HEK293 (cell line): ENCODE data around the gene PDZD8.

Experiments used
- CTCF ChIA-PET: fragments of 350-600 bp; formaldehyde crosslinking; extraction: SDS; loops from one replicate; lab custom pipeline; 2021; ENCODE audit warnings: antibody characterized with exemption; lab: Yijun Ruan, JAX
- POLR2A ChIA-PET: fragments of 300-600 bp; formaldehyde crosslinking; extraction: SDS; loops from one replicate; lab custom pipeline; 2020; ENCODE audit warnings: antibody characterized with exemption, inconsistent platforms; lab: Yijun Ruan, JAX
- H3K27ac ChIP-seq: fragments of 200-500 bp; sonication (Bioruptor generic); 2 replicates; pipeline ENCODE4 v1.5.1; 2014; ENCODE audit warnings: low read depth, low read length, control low read depth, inconsistent platforms; ENCODE audit errors: extremely low read depth
- H3K36me3 ChIP-seq, 2 experiments: fragments of 200-500 bp in 1 of 2; sonication (Bioruptor generic) in 1 of 2; 1 replicate in 1 of 2; 2 replicates in 1 of 2; pipeline ENCODE4 v1.5.1; 2014 to 2017; ENCODE audit warnings: inconsistent platforms in 2 of 2, low read length in 2 of 2; ENCODE audit not compliant: control insufficient read depth in 2 of 2, insufficient read depth in 1 of 2
- H3K4me1 ChIP-seq: fragments of 200-500 bp; sonication (Bioruptor generic); 2 replicates; pipeline ENCODE4 v1.5.1; 2014; ENCODE audit warnings: mild to moderate bottlenecking, low read length, inconsistent platforms; ENCODE audit not compliant: control insufficient read depth, insufficient read depth
- H3K4me3 ChIP-seq: 2 replicates; pipeline ENCODE4 v1.5.1; 2011; ENCODE audit warnings: low read depth, mild to moderate bottlenecking, control low read depth, low read length, moderate library complexity
- H3K9me3 ChIP-seq: fragments of 200-500 bp; sonication (Bioruptor generic); 2 replicates; pipeline ENCODE4 v1.5.1; 2014; ENCODE audit warnings: low read depth, low read length, inconsistent platforms; ENCODE audit not compliant: control insufficient read depth, insufficient read depth
- GLI2 ChIP-seq: fragments of 450-650 bp; formaldehyde crosslinking; IDR thresholded peaks from 2 replicates; pipeline ENCODE4; 2017; ENCODE audit warnings: missing biosample characterization, missing genetic modification characterization, low read depth, borderline replicate concordance
- TRIM28 ChIP-seq: IDR thresholded peaks from 2 replicates; pipeline ENCODE4 v1.6.1; 2011; ENCODE audit warnings: low read length, control low read depth, borderline replicate concordance
- WT1 ChIP-seq: fragments of 450-650 bp; formaldehyde crosslinking; IDR thresholded peaks from 2 replicates; pipeline ENCODE4 v1.5.1; 2016; ENCODE audit warnings: missing biosample characterization, missing genetic modification characterization
- ZBTB8A ChIP-seq: fragments of 450-650 bp; formaldehyde crosslinking; IDR thresholded peaks from 2 replicates; pipeline ENCODE4 v1.5.1; 2016; ENCODE audit warnings: missing biosample characterization, missing genetic modification characterization
- ZEB2 ChIP-seq: fragments of 450-650 bp; formaldehyde crosslinking; IDR thresholded peaks from 2 replicates; pipeline ENCODE4 v1.5.1; 2016; ENCODE audit warnings: missing biosample characterization, missing genetic modification characterization
- ZFP69B ChIP-seq: fragments of 450-650 bp; formaldehyde crosslinking; IDR thresholded peaks from 2 replicates; pipeline ENCODE4 v1.5.1; 2016; ENCODE audit warnings: missing biosample characterization, missing genetic modification characterization
- ZNF184 ChIP-seq: fragments of 450-650 bp; IDR thresholded peaks from 2 replicates; pipeline ENCODE4 v1.5.1; 2018; ENCODE audit warnings: missing biosample characterization, mild to moderate bottlenecking, missing genetic modification characterization
- ZNF19 ChIP-seq: fragments of 450-650 bp; formaldehyde crosslinking; IDR thresholded peaks from 2 replicates; pipeline ENCODE4; 2016; ENCODE audit warnings: missing biosample characterization, missing genetic modification characterization, low read depth
- ZNF394 ChIP-seq: fragments of 450-650 bp; formaldehyde crosslinking; IDR thresholded peaks from 2 replicates; pipeline ENCODE4 v1.5.1; 2016; ENCODE audit warnings: missing biosample characterization, missing genetic modification characterization, mild to moderate bottlenecking, moderate library complexity, borderline replicate concordance
- ZNF624 ChIP-seq: fragments of 450-650 bp; formaldehyde crosslinking; IDR thresholded peaks from 2 replicates; pipeline ENCODE4 v1.5.1; 2017; ENCODE audit warnings: missing biosample characterization, missing genetic modification characterization
- ZNF629 ChIP-seq: fragments of 450-650 bp; formaldehyde crosslinking; IDR thresholded peaks from 2 replicates; pipeline ENCODE4 v1.5.1; 2017; ENCODE audit warnings: missing biosample characterization, missing genetic modification characterization
- ZNF776 ChIP-seq: fragments of 450-650 bp; formaldehyde crosslinking; IDR thresholded peaks from 2 replicates; pipeline ENCODE4 v1.5.0; 2017; ENCODE audit warnings: missing biosample characterization, missing genetic modification characterization, borderline replicate concordance
- ZSCAN30 ChIP-seq: fragments of 450-650 bp; IDR thresholded peaks from 2 replicates; pipeline ENCODE4 v1.5.1; 2018; ENCODE audit warnings: missing biosample characterization, mild to moderate bottlenecking, missing genetic modification characterization, moderate library complexity
- TF ChIP-seq, protein P1 (sequence below): fragments of 450-650 bp; formaldehyde crosslinking; IDR thresholded peaks from 2 replicates; pipeline ENCODE4 v1.5.0; 2017; ENCODE audit warnings: missing biosample characterization, missing genetic modification characterization, borderline replicate concordance
- TF ChIP-seq, protein P2 (sequence below): fragments of 450-650 bp; IDR thresholded peaks from 2 replicates; pipeline ENCODE4 v1.5.1; 2018; ENCODE audit warnings: missing biosample characterization, mild to moderate bottlenecking, missing genetic modification characterization
- TF ChIP-seq, protein P3 (sequence below): fragments of 450-650 bp; formaldehyde crosslinking; IDR thresholded peaks from 2 replicates; pipeline ENCODE4 v1.5.1; 2016; ENCODE audit warnings: missing biosample characterization, missing genetic modification characterization, low read depth
- TF ChIP-seq, protein P4 (sequence below): fragments of 450-650 bp; formaldehyde crosslinking; IDR thresholded peaks from 2 replicates; pipeline ENCODE4 v1.5.1; 2016; ENCODE audit warnings: missing biosample characterization, missing genetic modification characterization
- TF ChIP-seq, protein P5 (sequence below): fragments of 450-650 bp; formaldehyde crosslinking; IDR thresholded peaks from 2 replicates; pipeline ENCODE4 v1.5.1; 2017; ENCODE audit warnings: missing biosample characterization, missing genetic modification characterization

Gene PDZD8

DNA sequence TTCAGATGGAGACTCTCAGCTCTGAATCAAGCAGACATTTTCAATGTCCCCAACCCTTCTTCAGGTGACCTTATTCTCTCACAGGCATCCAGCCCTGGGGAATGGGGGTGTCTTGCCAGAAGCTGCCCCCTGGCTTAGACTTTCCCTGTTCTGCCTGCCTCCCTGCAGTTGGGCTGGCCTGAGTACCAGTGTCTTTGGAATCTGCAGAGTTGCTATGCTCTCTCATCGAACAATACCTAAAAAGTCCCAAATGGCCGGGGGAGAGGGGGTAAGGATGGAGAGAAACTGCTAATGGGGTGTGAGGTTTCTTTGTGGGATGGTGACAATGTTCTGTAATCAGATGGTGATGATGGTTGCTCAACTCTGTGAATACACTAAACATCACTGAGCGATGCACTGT, 113.7 kb downstream of the PDZD8 start:
- POLR2A ChIA-PET: interaction anchor here (1.1 kb wide), 1 partner anchor 9 kb away, joined by 12 read pairs; no protein-coding TSS in a partner anchor
- Histone ChIP-seq H3K4me1 (no peaks in the 10 kb centered on the region), H3K36me3 (no peaks in the 10 kb centered on the region), H3K4me3 (no peak overlapping the region), H3K9me3 (no peaks in the 10 kb centered on the region), H3K27ac (no peak overlapping the region)
- CTCF ChIA-PET: interaction anchor here (2.1 kb wide), 1 partner anchor 45 kb away, joined by 4 read pairs; no protein-coding TSS in a partner anchor
- TF ChIP-seq ZNF394 (tag by site-specific recombination) (no peak), ZNF19 (tag by site-specific recombination) (no peak), ZEB2 (no peak), ZNF629 (no peak), ZBTB8A (tag by site-specific recombination) (no peak), WT1 (no peak), ZNF624 (no peak), TRIM28 (no peak), GLI2 (tag by site-specific recombination) (no peak), ZFP69B (no peak), ZNF184 (tag by site-specific recombination) (no peak), ZSCAN30 (tag by site-specific recombination) (no peak), ZNF776 (tag by site-specific recombination) (no peak)
- TF ChIP-seq, protein P1, sequence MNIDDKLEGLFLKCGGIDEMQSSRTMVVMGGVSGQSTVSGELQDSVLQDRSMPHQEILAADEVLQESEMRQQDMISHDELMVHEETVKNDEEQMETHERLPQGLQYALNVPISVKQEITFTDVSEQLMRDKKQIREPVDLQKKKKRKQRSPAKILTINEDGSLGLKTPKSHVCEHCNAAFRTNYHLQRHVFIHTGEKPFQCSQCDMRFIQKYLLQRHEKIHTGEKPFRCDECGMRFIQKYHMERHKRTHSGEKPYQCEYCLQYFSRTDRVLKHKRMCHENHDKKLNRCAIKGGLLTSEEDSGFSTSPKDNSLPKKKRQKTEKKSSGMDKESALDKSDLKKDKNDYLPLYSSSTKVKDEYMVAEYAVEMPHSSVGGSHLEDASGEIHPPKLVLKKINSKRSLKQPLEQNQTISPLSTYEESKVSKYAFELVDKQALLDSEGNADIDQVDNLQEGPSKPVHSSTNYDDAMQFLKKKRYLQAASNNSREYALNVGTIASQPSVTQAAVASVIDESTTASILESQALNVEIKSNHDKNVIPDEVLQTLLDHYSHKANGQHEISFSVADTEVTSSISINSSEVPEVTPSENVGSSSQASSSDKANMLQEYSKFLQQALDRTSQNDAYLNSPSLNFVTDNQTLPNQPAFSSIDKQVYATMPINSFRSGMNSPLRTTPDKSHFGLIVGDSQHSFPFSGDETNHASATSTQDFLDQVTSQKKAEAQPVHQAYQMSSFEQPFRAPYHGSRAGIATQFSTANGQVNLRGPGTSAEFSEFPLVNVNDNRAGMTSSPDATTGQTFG (tag by site-specific recombination): no peak
- TF ChIP-seq, protein P2, sequence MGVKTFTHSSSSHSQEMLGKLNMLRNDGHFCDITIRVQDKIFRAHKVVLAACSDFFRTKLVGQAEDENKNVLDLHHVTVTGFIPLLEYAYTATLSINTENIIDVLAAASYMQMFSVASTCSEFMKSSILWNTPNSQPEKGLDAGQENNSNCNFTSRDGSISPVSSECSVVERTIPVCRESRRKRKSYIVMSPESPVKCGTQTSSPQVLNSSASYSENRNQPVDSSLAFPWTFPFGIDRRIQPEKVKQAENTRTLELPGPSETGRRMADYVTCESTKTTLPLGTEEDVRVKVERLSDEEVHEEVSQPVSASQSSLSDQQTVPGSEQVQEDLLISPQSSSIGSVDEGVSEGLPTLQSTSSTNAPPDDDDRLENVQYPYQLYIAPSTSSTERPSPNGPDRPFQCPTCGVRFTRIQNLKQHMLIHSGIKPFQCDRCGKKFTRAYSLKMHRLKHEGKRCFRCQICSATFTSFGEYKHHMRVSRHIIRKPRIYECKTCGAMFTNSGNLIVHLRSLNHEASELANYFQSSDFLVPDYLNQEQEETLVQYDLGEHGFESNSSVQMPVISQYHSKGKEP: no peak
- TF ChIP-seq, protein P3, sequence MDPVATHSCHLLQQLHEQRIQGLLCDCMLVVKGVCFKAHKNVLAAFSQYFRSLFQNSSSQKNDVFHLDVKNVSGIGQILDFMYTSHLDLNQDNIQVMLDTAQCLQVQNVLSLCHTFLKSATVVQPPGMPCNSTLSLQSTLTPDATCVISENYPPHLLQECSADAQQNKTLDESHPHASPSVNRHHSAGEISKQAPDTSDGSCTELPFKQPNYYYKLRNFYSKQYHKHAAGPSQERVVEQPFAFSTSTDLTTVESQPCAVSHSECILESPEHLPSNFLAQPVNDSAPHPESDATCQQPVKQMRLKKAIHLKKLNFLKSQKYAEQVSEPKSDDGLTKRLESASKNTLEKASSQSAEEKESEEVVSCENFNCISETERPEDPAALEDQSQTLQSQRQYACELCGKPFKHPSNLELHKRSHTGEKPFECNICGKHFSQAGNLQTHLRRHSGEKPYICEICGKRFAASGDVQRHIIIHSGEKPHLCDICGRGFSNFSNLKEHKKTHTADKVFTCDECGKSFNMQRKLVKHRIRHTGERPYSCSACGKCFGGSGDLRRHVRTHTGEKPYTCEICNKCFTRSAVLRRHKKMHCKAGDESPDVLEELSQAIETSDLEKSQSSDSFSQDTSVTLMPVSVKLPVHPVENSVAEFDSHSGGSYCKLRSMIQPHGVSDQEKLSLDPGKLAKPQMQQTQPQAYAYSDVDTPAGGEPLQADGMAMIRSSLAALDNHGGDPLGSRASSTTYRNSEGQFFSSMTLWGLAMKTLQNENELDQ (tag by site-specific recombination): no peak
- TF ChIP-seq, protein P4, sequence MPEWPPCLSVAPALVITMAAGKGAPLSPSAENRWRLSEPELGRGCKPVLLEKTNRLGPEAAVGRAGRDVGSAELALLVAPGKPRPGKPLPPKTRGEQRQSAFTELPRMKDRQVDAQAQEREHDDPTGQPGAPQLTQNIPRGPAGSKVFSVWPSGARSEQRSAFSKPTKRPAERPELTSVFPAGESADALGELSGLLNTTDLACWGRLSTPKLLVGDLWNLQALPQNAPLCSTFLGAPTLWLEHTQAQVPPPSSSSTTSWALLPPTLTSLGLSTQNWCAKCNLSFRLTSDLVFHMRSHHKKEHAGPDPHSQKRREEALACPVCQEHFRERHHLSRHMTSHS (tag by site-specific recombination): no peak
- TF ChIP-seq, protein P5, sequence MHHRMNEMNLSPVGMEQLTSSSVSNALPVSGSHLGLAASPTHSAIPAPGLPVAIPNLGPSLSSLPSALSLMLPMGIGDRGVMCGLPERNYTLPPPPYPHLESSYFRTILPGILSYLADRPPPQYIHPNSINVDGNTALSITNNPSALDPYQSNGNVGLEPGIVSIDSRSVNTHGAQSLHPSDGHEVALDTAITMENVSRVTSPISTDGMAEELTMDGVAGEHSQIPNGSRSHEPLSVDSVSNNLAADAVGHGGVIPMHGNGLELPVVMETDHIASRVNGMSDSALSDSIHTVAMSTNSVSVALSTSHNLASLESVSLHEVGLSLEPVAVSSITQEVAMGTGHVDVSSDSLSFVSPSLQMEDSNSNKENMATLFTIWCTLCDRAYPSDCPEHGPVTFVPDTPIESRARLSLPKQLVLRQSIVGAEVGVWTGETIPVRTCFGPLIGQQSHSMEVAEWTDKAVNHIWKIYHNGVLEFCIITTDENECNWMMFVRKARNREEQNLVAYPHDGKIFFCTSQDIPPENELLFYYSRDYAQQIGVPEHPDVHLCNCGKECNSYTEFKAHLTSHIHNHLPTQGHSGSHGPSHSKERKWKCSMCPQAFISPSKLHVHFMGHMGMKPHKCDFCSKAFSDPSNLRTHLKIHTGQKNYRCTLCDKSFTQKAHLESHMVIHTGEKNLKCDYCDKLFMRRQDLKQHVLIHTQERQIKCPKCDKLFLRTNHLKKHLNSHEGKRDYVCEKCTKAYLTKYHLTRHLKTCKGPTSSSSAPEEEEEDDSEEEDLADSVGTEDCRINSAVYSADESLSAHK (tag by site-specific recombination): no peak
